ENCODE results near the gene MRPL43.

The MRPL43 gene

GRCh38 chr10:100985336-100985735 is 2.0 kb downstream of the MRPL43 start:
- TF ChIP-seq CTCF (IDR thresholded peaks at IDR 0.05; ENCODE audit: low read depth, low read length), result no peak

GRCh38 chr10:100984672-100985177 is 2.6 kb downstream of the MRPL43 start:
- no peak for TF ChIP-seq CTCF (IDR thresholded peaks at IDR 0.05; ENCODE audit: low read depth, low read length)
- H3K4me3 ChIP-seq (ENCODE audit: low read depth, low read length), result no peak overlapping the region

More at GRCh38 chr10:100985336-100985735, 2.0 kb downstream of the MRPL43 start:
- H3K4me3 ChIP-seq (ENCODE audit: low read depth, low read length), result no peak overlapping the region

- H3K4me3 ChIP-seq (ENCODE audit: low read depth, low read length), result no peak overlapping the region
- TF ChIP-seq CTCF (IDR thresholded peaks at IDR 0.05; ENCODE audit: low read depth, low read length), result no peak
Measured at GRCh38 chr10:100983868-100984671, 3.2 kb downstream of the MRPL43 start.

DNA sequence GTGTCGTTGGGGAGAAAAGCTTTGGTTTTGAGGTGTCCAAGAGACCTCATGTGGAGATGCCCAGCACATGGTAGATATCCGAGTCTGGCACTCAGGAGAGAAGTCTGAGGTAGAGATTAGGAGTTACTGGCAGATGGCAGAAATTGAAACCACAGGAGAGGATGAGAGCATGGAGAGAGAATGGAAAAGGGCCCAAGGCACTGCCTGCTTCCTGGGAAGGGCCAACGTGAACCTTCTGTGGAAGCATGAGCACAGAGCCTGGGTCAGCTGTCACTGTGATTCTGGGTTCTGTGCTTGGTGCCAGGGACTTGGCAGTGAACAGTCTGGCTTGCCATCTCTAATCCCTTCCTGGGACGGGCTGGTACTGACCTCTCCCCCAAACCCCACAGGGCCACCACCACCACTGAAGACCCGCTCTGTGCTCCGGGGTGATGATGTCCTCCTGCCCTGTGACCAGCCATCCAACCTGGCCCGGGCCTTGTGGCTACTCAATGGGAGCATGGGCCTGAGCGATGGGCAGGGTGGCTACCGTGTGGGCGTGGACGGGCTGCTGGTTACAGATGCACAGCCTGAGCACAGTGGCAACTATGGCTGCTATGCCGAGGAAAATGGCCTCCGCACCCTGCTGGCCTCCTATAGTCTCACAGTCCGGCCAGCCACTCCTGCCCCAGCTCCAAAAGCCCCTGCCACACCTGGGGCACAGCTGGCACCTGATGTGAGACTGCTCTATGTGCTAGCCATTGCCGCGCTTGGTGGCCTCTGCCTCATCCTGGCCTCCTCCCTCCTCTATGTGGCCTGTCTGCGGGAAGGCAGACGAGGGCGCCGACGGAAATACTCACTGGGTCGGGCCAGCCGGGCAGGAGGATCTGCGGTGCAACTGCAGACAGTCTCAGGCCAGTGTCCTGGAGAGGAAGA is 4.1 kb downstream of the MRPL43 start:
- TF ChIP-seq CTCF (IDR thresholded peaks at IDR 0.05; ENCODE audit: low read depth, low read length), result no peak

GRCh38 chr10:100981178-100981772 is 6.0 kb downstream of the MRPL43 start:
- no peak overlapping the region for H3K4me3 ChIP-seq (ENCODE audit: low read depth, low read length)
- TF ChIP-seq CTCF (IDR thresholded peaks at IDR 0.05; ENCODE audit: low read depth, low read length), result no peak

More for the DNA sequence above, 4.1 kb downstream of the MRPL43 start:
- no peak overlapping the region for H3K4me3 ChIP-seq (ENCODE audit: low read depth, low read length)

DNA sequence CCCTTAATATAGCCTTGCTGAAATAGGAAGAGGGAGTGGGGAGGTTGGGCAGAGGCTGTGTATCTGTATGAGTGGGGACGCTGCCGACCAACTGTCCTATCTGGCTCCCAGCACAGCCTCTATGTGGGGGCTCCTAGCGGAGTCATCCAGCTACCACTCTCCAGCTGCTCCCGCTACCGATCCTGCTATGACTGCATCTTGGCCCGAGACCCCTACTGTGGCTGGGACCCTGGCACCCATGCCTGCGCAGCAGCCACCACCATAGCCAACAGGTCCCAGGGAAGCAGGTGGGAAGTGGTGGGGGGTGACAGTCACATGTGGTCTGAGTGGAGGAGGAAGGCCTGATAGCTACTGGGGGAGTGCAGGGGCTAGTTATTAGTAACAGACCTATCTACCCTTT is 6.6 kb downstream of the MRPL43 start:
- H3K4me3 ChIP-seq (ENCODE audit: low read depth, low read length), result no peak overlapping the region
- no peak for TF ChIP-seq CTCF (IDR thresholded peaks at IDR 0.05; ENCODE audit: low read depth, low read length)

Data from WI38 (cell line).